Measurements from ENCODE around the gene S100A14.

Gene S100A14

DNA sequence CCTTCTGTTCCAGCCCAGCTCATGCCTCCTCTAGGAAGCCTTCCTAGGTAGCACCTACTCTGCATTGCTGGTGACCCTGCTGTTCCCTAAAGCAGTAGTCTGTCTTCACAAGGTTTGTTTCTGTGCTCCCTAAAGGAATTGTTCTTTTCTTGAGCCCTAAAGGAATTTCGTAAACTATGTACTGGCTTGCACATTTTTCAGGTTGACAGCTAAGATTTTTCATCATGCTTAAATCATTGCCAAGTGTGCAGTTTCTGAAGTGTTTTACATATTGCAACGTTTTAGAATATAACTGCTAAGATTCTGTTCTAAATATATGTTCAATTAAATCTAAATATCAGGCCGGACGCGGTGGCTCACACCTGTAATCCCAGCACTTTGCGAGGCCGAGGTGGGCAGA, 16.3 kb downstream of the S100A14 start:
- no CpG with 5 or more reads among the region's 7 CpGs for WGBS, 2 donors (ENCODE audit: extremely low coverage in 2 of 2, insufficient read length in 2 of 2, insufficient replicate concordance in 1 of 2)

DNA sequence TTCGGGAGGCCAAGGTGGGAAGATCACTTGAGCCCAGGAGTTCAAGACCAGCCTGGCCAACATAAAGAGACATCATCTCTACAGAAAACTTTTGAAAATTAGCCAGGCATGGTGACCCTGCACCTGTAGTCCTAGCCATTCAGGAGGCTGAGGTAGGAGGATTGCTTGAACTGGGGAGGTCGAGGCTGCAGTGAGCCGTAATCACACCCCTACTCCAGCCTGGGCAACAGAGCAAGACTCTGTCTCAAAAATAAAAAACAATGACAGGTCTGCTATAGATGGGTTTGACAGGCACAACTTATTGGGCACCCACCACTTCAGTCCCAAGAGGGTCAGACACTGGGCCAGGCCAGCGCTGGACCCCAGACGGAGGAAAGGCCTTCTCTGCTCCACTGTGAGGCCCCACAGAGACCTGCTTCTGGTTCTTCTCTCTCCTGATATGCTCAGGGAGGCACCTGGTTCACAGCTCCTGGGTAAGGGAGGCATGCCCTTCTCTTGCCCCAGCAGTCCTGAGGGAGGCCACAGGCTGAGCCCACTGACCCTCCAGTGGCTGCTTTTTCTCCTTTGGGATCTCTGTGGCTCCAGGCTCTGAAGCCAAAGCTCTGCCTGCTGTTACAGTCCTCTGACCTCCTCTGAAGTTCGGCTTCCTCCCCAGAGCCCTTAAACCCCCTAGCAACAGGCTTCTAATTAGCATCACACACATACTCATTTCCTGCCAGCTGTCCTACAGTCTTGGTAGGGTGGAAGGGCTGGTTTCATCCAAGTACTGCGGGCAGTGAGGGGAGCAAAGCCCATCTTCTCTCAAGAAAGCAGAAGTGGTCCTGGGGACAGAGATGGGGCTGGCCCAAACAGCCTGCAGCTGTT, 17.6 kb downstream of the S100A14 start:
- Histone ChIP-seq H2BK12ac (ENCODE audit: low read length) (no peak overlapping the region), H3K4me3 (ENCODE audit: low read length in 2 of 2) (no peak overlapping the region), H3K9me3 (replicated peaks in 1 of 2; ENCODE audit: control insufficient read depth in 2 of 2, insufficient read depth in 1 of 2, low read depth in 1 of 2, low read length in 2 of 2) (peaks cover 0 to 2% of the 10 kb centered on the region in 2 donors), H2BK5ac (ENCODE audit: low read length) (no peak overlapping the region), H3K18ac (ENCODE audit: low read length) (no peak overlapping the region), H3K14ac (ENCODE audit: low read length) (no peak overlapping the region), H2BK15ac (ENCODE audit: low read length) (no peak overlapping the region), H3K9ac (ENCODE audit: low read depth, low read length, poor library complexity) (no peak overlapping the region), H3K4me1 (ENCODE audit: control insufficient read depth in 2 of 2, insufficient read depth in 1 of 2, low read depth in 1 of 2, low read length in 2 of 2) (peaks cover 0 to 7% of the 10 kb centered on the region in 2 donors), H3K79me1 (ENCODE audit: low read depth, low read length) (no peaks in the 10 kb centered on the region), H4K8ac (ENCODE audit: low read depth, low read length) (no peak overlapping the region), H3K27ac (replicated peaks; ENCODE audit: low read length) (no peak overlapping the region), H3K27me3 (ENCODE audit: control insufficient read depth in 3 of 3, insufficient read depth in 3 of 3, low read depth in 1 of 3, low read length in 3 of 3) (no peaks in the 10 kb centered on the region), H3K4ac (ENCODE audit: low read length) (no peak overlapping the region), H3K4me2 (ENCODE audit: insufficient read depth, low read length, poor library complexity, severe bottlenecking) (no peak overlapping the region), H3K23ac (ENCODE audit: low read depth, low read length, poor library complexity) (no peak overlapping the region), H2AK5ac (ENCODE audit: low read depth, low read length) (no peak overlapping the region), H3K36me3 (replicated peaks in 1 of 2; ENCODE audit: control insufficient read depth in 2 of 2, insufficient read depth in 2 of 2, low read length in 2 of 2) (no peaks in the 10 kb centered on the region), H2BK120ac (ENCODE audit: low read depth, low read length) (no peak overlapping the region), H2AFZ (ENCODE audit: low read length) (peak overlapping the region; percentile 78), H4K91ac (ENCODE audit: low read depth, low read length, poor library complexity) (no peak overlapping the region)
- DNase-seq (ENCODE audit: low spot score): no peak
- no CpG with 5 or more reads among the region's 7 CpGs for WGBS, 2 donors (ENCODE audit: extremely low coverage in 2 of 2, insufficient read length in 2 of 2, insufficient replicate concordance in 1 of 2)

More for the DNA sequence above, 16.3 kb downstream of the S100A14 start:
- no peak overlapping the region for H4K91ac ChIP-seq (ENCODE audit: low read depth, low read length, poor library complexity)
- H3K18ac ChIP-seq (ENCODE audit: low read length): no peak overlapping the region
- no peak overlapping the region for H3K4me3 ChIP-seq (ENCODE audit: low read length in 2 of 2)
- no peak overlapping the region for H3K27ac ChIP-seq (replicated peaks; ENCODE audit: low read length)
- H3K27me3 ChIP-seq (ENCODE audit: control insufficient read depth in 3 of 3, insufficient read depth in 3 of 3, low read depth in 1 of 3, low read length in 3 of 3): no peaks in the 10 kb centered on the region
- H3K9ac ChIP-seq (ENCODE audit: low read depth, low read length, poor library complexity): no peak overlapping the region
- no peak overlapping the region for H3K4me2 ChIP-seq (ENCODE audit: insufficient read depth, low read length, poor library complexity, severe bottlenecking)
- peaks cover 0 to 2% of the 10 kb centered on the region in 2 donors for H3K9me3 ChIP-seq (replicated peaks in 1 of 2; ENCODE audit: control insufficient read depth in 2 of 2, insufficient read depth in 1 of 2, low read depth in 1 of 2, low read length in 2 of 2)
- no peak for DNase-seq (ENCODE audit: low spot score)
- H2BK120ac ChIP-seq (ENCODE audit: low read depth, low read length): no peak overlapping the region
- no peak overlapping the region for H2AFZ ChIP-seq (ENCODE audit: low read length)
- H2BK5ac ChIP-seq (ENCODE audit: low read length): no peak overlapping the region
- H2BK15ac ChIP-seq (ENCODE audit: low read length): no peak overlapping the region
- H4K8ac ChIP-seq (ENCODE audit: low read depth, low read length): no peak overlapping the region
- no peak overlapping the region for H3K23ac ChIP-seq (ENCODE audit: low read depth, low read length, poor library complexity)
- H2AK5ac ChIP-seq (ENCODE audit: low read depth, low read length): no peak overlapping the region
- H3K4ac ChIP-seq (ENCODE audit: low read length): no peak overlapping the region
- no peaks in the 10 kb centered on the region for H3K36me3 ChIP-seq (replicated peaks in 1 of 2; ENCODE audit: control insufficient read depth in 2 of 2, insufficient read depth in 2 of 2, low read length in 2 of 2)
- H3K4me1 ChIP-seq (ENCODE audit: control insufficient read depth in 2 of 2, insufficient read depth in 1 of 2, low read depth in 1 of 2, low read length in 2 of 2): peaks cover 0 to 7% of the 10 kb centered on the region in 2 donors
- no peak overlapping the region for H3K14ac ChIP-seq (ENCODE audit: low read length)
- no peak overlapping the region for H2BK12ac ChIP-seq (ENCODE audit: low read length)
- H3K79me1 ChIP-seq (ENCODE audit: low read depth, low read length): no peaks in the 10 kb centered on the region

DNA sequence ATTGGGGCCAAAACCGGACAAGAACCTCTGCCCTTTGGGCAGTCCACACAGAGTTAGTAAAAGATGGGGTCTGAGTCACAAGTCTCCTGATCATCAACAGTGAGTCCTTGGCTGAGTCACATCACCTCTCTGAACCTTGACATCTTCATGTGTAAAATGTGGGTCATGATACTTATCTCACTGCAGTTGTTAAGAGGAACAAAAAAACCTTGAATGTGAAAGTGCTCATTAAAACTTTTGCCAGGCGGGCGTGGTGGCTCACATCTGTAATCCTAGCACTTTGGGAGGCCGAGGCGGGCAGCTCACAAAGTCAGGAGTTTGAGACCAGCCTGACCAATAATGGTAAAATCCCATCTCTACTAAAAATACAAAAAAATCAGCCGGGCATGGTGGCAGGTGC, 18.9 kb downstream of the S100A14 start:
- Histone ChIP-seq H3K27ac (replicated peaks; ENCODE audit: low read length) (no peak overlapping the region), H3K23ac (ENCODE audit: low read depth, low read length, poor library complexity) (no peak overlapping the region), H3K4me2 (ENCODE audit: insufficient read depth, low read length, poor library complexity, severe bottlenecking) (no peak overlapping the region), H3K9ac (ENCODE audit: low read depth, low read length, poor library complexity) (no peak overlapping the region), H3K4me1 (ENCODE audit: control insufficient read depth in 2 of 2, insufficient read depth in 1 of 2, low read depth in 1 of 2, low read length in 2 of 2) (peaks cover 0 to 15% of the 10 kb centered on the region in 2 donors), H3K27me3 (ENCODE audit: control insufficient read depth in 3 of 3, insufficient read depth in 3 of 3, low read depth in 1 of 3, low read length in 3 of 3) (no peaks in the 10 kb centered on the region), H2BK15ac (ENCODE audit: low read length) (no peak overlapping the region), H2BK120ac (ENCODE audit: low read depth, low read length) (no peak overlapping the region), H3K14ac (ENCODE audit: low read length) (no peak overlapping the region), H3K4me3 (ENCODE audit: low read length in 2 of 2) (no peak overlapping the region), H2AK5ac (ENCODE audit: low read depth, low read length) (no peak overlapping the region), H3K9me3 (replicated peaks in 1 of 2; ENCODE audit: control insufficient read depth in 2 of 2, insufficient read depth in 1 of 2, low read depth in 1 of 2, low read length in 2 of 2) (peaks cover 0 to 2% of the 10 kb centered on the region in 2 donors), H3K79me1 (ENCODE audit: low read depth, low read length) (no peaks in the 10 kb centered on the region), H2BK12ac (ENCODE audit: low read length) (no peak overlapping the region), H4K91ac (ENCODE audit: low read depth, low read length, poor library complexity) (no peak overlapping the region), H4K8ac (ENCODE audit: low read depth, low read length) (no peak overlapping the region), H3K4ac (ENCODE audit: low read length) (no peak overlapping the region), H2AFZ (ENCODE audit: low read length) (no peak overlapping the region), H3K18ac (ENCODE audit: low read length) (no peak overlapping the region), H3K36me3 (replicated peaks in 1 of 2; ENCODE audit: control insufficient read depth in 2 of 2, insufficient read depth in 2 of 2, low read length in 2 of 2) (no peaks in the 10 kb centered on the region), H2BK5ac (ENCODE audit: low read length) (no peak overlapping the region)
- DNase-seq (ENCODE audit: low spot score): no peak
- WGBS, 2 donors (ENCODE audit: extremely low coverage in 2 of 2, insufficient read length in 2 of 2, insufficient replicate concordance in 1 of 2): no CpG with 5 or more reads among the region's 6 CpGs

DNA sequence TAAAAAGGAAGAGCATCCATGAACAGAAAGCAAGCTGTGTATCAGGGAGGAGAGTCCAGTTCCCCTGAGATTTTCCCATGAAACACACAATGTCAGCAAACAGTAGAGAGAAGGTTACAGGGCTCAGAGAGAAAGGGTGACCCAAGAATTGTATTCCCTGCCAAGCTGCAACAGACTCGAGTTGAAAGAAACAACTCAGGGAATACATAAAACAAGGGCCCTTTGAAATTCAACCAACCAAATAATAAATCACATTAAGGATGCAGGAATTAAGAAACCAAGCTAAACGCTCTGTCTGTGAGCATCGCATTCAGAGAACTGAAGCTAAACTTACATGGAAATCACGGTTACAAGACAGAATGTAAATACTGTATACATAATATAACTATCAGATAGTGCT, 23.4 kb downstream of the S100A14 start:
- Histone ChIP-seq H3K27ac (replicated peaks; ENCODE audit: low read length) (no peak overlapping the region), H3K18ac (ENCODE audit: low read length) (no peak overlapping the region), H3K4me1 (ENCODE audit: control insufficient read depth in 2 of 2, insufficient read depth in 1 of 2, low read depth in 1 of 2, low read length in 2 of 2) (peaks cover 0 to 8% of the 10 kb centered on the region in 2 donors), H3K4me2 (ENCODE audit: insufficient read depth, low read length, poor library complexity, severe bottlenecking) (no peak overlapping the region), H3K4ac (ENCODE audit: low read length) (no peak overlapping the region), H2AFZ (ENCODE audit: low read length) (peak overlapping the region; percentile 37), H3K79me1 (ENCODE audit: low read depth, low read length) (no peaks in the 10 kb centered on the region), H3K9me3 (replicated peaks in 1 of 2; ENCODE audit: control insufficient read depth in 2 of 2, insufficient read depth in 1 of 2, low read depth in 1 of 2, low read length in 2 of 2) (no peaks in the 10 kb centered on the region), H3K4me3 (ENCODE audit: low read length in 2 of 2) (no peak overlapping the region), H2BK15ac (ENCODE audit: low read length) (no peak overlapping the region), H2BK12ac (ENCODE audit: low read length) (no peak overlapping the region), H2BK120ac (ENCODE audit: low read depth, low read length) (no peak overlapping the region), H3K23ac (ENCODE audit: low read depth, low read length, poor library complexity) (no peak overlapping the region), H4K91ac (ENCODE audit: low read depth, low read length, poor library complexity) (no peak overlapping the region), H3K14ac (ENCODE audit: low read length) (no peak overlapping the region), H3K36me3 (replicated peaks in 1 of 2; ENCODE audit: control insufficient read depth in 2 of 2, insufficient read depth in 2 of 2, low read length in 2 of 2) (no peaks in the 10 kb centered on the region), H2AK5ac (ENCODE audit: low read depth, low read length) (no peak overlapping the region), H4K8ac (ENCODE audit: low read depth, low read length) (no peak overlapping the region), H3K9ac (ENCODE audit: low read depth, low read length, poor library complexity) (no peak overlapping the region), H3K27me3 (ENCODE audit: control insufficient read depth in 3 of 3, insufficient read depth in 3 of 3, low read depth in 1 of 3, low read length in 3 of 3) (no peaks in the 10 kb centered on the region), H2BK5ac (ENCODE audit: low read length) (no peak overlapping the region)
- no peak for DNase-seq (ENCODE audit: low spot score)
- no CpG with 5 or more reads among the region's 4 CpGs for WGBS, 2 donors (ENCODE audit: extremely low coverage in 2 of 2, insufficient read length in 2 of 2, insufficient replicate concordance in 1 of 2)
